HG03342 (cell line): ENCODE results near the gene SALL4.
"Not testable (repeated sequence)": the region's sequence is repeated elsewhere in the genome, so short reads cannot be mapped to it uniquely, and the experiment has no call there.

ENCODE experiments used
- ATAC-seq: cut with Tn5 transposase; IDR thresholded peaks from one replicate; pipeline ENCODE4 v1.9.1; 2021; ENCODE audit warnings: mild to moderate bottlenecking, moderate library complexity; ENCODE audit not compliant: unreplicated experiment

The SALL4 gene

DNA sequence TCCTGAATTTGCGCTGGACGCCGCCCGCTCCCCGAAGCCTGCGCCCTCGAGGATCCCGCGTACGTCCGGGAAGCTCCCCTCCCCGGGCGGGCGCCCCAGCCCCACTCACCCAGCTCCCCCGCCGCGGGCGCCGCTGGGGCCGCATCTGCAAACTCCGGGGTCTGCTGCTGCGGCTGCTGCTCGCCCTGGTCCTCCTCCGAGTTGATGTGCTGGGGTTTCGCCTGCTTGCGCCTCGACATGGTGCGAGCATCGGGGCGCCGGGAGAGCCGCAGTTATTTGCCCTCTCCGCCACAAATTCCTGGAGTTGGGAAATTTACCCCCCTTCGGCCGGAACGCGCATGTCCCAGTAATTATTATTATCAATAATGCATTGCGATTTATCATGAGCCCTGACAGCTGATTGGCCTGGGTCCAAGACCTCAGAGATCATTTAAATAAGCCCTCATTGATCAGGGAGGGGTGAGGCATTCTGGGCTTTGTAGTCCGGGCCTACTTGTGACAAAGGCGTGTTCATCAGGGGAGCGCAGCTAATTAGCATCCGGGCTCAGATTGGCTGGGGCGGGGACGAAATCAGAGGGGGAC, at the start of gene SALL4:
Gene SALL4 (minus strand): TSS at position 352 of the 582 bp plus-strand sequence. CDS start 113 bp downstream, at position 239.
- no peak for ATAC-seq

DNA sequence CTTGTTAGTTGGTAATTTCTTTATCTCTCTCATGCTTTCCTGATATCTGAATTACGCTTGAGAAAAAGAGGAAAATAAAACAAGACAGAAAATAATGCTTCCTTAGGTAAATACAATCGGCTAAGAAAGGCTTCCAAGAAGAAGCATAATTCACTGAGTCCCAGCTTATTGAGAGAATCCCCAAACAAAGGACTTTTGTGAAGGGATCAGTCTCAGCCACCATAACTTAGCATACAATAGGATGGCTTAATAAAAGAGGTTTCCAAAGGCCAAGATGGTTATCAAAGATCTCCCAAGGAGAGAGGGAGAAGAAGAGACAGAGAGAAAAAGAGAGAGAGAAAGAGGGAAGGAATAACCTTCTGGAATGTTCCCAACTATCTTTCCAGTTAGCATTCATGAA, 46.0 kb upstream of the SALL4 start:
- no peak for ATAC-seq

DNA sequence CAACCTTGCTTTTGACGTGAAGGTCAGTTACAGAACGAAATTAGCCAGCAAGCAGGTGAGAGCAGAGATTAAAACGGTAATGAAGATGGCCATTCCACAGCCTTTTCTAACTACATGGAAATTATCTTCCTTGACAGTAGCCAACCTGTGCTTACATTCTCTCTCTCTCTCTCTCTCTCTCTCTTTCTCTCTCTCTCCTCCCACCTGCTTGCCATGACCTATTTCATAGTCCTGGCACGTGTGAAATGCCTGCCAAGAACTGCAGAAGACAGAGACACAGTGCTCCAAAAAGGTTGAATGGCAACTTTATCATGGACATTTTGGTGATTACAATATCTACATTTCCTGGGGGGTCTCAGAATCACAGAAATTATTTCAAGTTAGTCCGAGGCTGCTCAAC, 38.5 kb upstream of the SALL4 start:
- ATAC-seq = no peak

DNA sequence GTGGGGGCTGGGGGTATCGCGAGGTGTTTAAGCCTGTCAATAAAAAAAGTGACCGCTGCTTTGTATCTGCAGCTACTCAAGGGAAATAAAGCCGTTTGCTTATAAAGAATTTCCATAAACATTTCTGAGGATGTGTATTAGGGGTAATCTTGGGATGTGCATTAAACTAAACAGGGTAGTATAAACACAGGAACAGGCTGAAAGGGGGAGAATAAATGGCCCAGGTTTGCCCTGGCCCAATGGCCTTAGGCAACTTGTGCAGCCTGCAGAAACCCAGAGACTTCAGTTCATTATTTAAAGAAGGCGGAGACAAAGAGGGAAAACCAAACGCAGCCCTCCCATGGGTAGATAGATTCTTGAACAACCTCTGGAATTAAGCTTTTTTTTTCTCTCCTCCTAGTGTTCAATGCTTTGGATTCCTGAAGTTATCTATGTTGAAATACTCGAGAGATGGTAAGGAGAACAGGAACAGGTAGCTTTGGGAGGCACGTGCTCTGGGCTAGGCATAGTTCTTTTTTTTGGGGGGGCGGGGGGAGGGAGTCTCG, 35.6 kb upstream of the SALL4 start:
- ATAC-seq = no peak

DNA sequence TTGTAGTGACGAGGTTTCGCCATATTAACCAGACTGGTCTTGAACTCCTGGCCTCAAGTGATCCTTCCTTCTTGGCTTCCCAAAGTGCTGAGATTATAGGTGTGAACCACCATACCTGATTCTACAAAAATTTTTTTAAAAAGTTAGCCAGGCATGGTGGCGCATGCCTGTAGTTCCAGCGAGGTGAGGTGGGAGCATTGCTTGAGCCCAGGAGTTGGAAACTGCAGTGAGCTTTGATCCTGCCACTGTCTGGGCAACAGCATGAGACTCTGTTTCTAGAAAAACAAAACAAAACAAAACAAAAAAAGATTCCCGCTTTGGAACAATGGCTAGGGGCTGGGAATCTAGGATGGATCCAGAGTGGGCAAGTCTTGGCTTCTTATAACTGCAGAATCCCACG, 35.1 kb upstream of the SALL4 start:
- no peak for ATAC-seq

DNA sequence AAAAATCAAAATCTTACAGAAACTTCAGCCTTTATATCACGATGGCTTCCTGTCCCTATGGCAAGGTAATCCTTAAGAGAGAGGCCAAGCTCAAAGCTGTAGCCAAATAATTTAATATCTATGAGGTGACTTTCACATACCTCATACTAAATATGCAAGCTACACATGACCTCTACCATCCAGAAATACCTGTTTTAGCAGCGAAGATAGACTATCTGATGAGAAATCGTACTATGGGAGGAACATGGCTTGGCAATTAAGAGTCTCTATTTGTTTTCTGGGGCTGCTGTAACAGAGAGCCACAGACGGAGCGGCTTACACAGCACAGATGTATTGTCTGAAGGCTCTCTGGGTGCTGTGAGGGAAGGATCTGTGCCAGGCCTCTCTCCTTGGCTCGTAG, 31.0 kb upstream of the SALL4 start:
- no peak for ATAC-seq

DNA sequence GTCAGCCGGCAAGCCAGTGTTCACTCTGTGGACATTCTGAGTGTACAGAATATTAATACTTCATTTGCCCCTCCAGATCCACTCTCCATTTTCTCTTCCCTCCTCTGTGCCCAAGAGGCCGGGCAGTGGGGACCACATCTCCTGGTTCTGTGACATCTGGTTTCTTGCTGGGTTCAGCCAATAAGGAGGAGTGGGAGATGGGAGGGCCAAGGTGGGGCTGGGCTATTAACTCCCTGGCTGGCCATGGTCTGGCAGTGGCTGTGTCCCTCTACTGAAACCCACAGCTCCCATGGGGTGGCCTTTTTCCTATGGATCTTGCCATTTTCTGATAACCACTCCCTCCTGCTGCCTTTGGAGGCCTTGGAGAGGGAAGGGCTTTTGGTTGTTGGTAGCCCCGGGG, 30.0 kb upstream of the SALL4 start:
- ATAC-seq = no peak

DNA sequence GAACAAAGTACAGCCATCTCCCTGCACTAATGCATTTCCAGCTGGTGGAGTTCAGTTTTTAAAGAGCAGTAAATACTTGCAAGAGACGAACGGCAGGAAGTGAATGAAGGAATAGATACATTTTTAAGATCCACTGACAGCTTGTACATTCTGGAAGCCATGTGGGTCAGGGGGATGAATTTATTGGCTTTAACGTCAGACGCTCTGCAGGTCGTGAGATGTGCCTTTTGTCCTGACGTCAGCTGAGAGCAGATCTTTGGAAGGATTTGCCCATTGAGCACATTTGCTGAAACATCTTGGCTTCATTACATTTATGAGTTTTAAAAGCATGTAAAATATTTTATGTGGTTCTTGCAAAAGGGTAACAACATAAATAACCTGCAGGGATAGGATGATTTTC, 29.5 kb upstream of the SALL4 start:
- ATAC-seq = no peak

DNA sequence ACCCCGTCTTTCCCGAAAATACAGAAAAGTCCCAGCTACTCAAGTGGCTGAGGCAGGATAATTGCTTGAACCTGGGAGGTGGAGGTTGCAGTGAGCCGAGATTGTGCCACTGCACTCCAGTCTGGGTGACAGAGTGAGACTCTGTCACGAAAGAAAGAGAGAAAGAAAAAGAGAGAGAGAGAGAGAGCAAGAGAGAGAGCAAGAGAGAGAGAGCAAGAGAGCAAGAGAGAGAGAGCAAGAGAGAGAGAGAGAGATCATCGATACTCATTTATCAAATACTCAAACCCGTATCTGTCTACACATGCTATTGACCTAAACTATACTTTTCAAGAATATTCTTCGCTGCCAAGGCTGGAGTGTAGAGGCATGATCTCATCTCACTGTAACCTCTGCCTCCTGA, 28.2 kb upstream of the SALL4 start:
- no peak for ATAC-seq

DNA sequence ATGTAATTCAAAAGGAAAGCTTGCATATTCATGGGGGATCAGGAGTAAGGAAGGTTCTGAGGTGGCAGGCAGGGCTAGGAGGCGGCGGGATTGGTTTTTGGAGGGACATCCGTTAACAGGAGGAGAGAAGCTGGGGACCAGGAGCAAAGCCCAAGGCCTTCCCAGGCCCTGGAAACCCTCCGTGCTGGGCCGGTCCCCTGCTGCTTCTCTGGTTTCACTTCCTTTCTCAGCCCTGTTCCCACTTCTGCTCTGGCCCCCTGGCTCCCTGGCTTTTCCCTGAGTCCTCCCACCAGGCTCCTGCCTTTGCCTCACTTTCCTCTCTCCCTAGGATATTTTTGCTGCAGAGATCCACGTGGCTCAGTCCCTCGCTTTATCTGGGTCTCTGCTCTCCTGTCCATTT, 26.4 kb upstream of the SALL4 start:
- no peak for ATAC-seq

DNA sequence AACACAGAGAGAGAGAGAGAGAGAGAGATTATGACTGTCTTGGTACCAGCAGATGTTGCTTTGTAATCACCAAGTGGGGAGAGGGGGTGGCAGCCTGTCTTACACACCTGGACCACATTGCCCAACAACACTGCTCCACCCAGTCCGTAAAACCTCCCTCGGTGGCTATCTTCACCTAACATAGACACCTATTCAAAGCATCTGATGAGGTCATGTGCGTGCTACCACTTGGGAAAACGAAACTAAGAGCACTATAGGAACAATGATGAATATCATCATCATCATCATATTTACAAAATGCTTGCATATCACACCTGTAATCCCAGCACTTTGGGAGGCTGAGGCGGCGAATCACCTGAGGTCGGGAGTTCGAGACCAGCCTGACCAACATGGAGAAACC, 24.1 kb upstream of the SALL4 start:
- ATAC-seq = no peak

DNA sequence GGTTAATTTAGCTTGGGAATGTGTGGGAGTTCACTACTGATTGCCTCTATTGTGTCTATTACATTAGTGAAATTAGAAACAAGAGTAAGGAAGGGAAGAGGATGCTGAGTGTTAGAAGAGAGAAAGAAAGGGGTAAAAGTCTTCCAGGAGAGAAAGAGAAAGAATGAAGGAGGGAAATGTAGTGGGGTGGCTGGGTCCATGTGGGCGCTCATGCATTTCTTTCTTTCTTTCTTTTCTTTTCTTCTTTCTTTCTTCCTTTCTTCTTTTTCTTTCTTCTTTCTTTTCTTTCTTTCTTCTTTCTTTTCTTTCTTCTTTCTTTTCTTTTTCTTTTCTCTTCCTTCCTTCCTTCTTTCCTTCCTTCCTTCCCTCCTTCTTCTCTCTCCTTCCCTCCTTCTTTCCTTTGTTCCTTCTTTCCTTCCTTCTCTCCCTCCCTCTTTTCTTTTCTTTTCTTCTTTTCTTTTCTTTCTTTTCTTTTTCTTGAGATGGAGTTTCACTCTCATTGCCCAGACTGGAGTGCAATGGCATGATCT, 16.2 kb upstream of the SALL4 start:
- no peak for ATAC-seq

DNA sequence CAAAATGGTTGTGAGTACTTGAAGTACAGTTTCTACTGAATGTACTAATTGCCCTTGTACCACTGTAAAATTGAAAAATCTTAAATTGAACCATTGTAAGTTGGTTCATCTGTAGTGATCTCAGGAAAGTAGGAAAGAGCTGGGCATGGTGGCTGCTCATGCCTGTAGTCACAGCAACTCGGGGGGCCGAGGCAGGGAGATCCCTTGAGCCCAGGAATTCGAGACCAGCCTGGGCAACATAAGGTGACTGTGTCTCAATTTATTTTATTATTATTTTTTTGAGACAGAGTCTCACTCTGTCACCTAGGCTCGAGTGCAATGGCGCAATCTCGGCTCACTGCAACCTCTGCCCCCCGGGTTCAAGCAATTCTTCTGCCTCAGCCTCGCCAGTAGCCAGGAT, 14.5 kb upstream of the SALL4 start:
- not testable (repeated sequence) for ATAC-seq

DNA sequence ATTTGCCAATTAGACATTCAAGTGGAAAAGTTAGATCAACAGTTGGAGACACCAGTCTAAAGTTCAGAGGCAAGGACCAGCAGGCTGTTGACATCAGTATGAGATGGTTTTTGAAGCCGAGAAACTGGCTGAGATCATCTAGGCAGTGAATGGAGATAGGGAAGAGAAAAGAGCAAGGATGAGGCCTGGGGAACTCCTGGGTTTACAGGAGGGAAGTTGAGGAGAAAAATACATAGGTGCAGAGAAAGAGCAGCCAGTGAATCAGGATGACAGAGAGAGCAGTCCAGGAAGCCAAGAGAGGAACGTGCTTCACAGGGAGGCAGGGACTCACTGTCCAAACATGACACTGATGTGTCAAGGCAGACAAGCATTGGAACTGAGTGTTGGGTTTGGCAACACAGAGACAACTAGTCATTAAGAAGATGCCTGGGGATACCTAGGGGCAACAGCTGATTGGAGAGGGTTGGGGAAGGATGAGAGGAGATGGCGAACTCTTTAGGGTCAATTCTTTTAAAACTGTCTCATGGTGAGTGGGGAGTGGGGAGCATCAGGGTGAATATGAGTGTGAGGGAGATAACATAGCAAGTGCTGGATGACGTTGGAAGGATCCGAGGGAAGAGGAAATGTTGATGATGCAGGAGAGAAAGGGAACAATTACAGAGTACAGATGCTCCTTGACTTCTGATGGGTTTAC, 13.2 kb upstream of the SALL4 start:
- no peak for ATAC-seq

DNA sequence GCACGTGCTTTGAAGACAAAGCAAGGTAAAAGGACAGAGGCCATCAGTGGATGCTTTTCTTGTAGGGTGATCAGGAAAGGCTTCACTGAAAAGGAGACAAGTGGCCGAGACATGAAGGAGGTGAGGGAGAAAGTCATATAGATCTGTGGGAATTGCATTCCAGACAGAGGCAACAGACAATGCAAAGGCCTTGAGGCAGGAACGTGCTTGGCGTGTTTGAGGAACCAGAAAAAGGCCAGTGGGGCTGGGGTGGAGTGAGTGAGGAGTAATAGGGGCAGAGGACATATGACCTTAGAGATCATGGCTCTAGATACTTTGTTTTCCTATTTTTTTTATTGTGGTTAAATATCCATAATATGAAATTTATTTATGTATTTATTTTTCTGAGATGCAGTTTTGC, 10.5 kb upstream of the SALL4 start:
- ATAC-seq = no peak

DNA sequence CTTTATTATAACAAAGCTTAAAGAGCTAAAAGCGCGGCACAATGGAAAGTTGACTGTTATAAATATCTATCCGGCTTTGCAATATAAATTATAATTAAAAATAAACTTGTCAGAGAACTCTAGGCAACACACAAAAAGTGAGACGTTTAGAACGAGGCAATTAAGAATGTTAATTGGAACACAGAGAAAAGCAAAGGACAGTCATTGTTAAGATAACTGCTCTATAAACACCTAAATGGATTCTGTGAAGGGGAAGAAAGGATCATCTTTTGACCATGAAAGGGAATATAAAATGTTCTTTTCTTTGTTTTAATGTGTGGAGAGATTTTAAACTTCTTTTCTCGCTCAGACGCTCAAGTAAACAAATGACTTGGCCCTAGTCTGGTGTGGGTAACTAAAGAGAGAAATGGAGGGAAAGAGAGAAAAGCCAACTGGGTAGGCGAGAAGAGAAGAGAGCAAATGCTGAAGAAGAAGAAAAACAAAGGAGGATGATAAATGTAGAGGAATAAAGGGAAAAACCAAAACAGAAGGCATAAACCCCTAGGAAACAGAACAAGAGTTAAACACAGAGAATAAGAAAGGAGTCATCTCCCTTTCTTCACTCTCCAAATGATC, 9.3 kb upstream of the SALL4 start:
- no peak for ATAC-seq

DNA sequence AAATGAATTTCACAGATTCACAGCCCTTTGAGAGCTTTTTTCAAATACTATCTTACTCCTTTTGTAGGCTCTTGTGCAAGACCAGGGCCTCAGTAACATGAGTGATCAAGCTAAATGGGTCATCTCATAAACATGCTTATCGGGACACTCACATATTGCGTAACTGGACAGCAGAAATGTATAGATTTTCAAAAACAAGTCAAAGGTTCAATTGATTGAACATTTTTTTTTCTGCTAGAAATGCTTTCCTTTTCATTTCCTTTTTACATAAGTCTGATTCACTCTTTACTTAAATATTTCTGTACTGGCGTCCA, 8.7 kb upstream of the SALL4 start:
- ATAC-seq = no peak

DNA sequence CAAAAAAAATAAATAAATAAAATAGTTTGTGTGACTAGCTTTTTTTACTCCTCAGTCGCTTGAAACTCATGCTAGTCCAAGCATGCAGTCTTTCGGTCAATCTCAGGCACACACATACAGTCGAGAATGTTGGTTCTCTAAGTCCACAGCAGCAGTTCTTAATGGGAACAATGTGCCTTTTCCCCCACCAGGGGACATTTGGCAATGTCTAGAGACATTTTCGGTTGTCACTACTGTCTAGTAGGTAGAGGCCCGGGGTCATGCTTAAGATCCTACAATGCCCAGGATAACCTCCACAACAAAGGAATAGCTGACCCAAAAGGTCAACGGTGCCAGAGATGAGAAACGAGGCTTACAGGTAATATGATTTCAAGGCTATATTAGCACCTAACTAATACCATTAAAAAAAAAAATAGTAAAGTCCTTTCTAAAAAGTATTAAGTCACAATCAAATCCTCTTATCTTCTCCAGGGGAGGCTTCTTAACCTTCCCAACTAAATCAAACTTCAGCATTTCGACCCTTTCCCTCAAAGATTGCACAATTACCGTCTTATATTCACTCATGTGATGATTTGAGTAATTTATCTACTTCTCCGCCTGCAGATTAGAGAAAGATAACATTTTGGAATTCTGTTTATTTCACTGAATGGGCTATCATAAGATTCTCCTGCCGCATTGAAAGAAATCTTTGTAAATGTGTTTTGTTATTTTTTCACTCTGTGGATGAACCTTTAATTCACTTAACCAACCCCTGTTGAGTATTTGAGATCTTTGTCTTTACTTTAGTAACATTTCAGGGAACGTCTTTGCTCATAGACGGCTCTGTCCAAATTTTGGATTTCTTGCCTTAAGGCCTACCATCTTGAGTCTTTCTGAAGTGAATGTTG, 8.1 kb upstream of the SALL4 start:
- ATAC-seq = no peak

DNA sequence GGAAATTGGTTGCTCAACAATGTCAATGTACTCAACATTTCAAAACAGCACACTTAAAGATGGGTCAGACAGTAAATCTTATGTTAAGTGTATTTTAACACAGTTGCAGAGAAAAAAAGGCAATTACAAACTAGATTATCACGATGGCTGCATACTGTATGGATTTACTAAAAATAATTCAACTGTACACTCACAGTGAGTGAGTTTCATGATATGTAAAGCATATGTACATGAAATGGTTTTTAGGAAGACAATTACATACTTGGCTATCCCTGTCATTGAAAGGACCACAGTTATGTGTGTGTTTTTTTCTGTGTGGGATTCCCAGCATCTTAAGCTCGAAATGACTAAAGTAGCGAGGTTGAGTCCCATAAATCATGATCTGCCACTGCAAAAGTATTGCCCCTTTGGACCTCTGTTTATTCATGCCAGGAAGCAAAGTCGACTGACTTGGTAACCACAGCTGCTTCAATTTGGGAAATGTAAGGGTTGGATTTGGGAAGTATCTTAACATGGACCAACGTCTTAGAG, 5.5 kb upstream of the SALL4 start:
- ATAC-seq = no peak

DNA sequence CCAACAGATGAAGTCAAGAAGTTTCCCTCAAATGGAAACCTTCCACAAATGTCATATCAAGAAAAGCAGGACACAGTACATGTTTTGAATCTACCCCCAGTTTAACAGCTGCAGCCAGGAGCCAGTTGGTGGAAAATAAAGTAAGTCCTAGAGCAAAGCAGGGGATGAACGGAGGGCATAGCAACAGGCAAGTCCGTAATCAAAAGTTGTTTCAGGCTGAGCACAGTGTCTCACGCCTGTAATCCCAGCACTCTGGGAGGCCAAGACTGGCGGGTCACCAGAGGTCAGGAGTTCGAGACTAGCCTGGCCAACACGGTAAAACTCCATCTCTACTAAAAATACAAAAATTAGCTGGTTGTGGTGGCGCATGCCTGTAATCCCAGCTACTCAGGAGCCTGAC, 2.4 kb upstream of the SALL4 start:
- no peak for ATAC-seq
